GM18858 (cell line): ENCODE data around the gene E2F2.

Source experiments
- ATAC-seq: cut with Tn5 transposase; IDR thresholded peaks from one replicate; pipeline ENCODE4 v1.9.1; 2021; ENCODE audit not compliant: unreplicated experiment

E2F2 gene, protein sequence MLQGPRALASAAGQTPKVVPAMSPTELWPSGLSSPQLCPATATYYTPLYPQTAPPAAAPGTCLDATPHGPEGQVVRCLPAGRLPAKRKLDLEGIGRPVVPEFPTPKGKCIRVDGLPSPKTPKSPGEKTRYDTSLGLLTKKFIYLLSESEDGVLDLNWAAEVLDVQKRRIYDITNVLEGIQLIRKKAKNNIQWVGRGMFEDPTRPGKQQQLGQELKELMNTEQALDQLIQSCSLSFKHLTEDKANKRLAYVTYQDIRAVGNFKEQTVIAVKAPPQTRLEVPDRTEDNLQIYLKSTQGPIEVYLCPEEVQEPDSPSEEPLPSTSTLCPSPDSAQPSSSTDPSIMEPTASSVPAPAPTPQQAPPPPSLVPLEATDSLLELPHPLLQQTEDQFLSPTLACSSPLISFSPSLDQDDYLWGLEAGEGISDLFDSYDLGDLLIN

DNA sequence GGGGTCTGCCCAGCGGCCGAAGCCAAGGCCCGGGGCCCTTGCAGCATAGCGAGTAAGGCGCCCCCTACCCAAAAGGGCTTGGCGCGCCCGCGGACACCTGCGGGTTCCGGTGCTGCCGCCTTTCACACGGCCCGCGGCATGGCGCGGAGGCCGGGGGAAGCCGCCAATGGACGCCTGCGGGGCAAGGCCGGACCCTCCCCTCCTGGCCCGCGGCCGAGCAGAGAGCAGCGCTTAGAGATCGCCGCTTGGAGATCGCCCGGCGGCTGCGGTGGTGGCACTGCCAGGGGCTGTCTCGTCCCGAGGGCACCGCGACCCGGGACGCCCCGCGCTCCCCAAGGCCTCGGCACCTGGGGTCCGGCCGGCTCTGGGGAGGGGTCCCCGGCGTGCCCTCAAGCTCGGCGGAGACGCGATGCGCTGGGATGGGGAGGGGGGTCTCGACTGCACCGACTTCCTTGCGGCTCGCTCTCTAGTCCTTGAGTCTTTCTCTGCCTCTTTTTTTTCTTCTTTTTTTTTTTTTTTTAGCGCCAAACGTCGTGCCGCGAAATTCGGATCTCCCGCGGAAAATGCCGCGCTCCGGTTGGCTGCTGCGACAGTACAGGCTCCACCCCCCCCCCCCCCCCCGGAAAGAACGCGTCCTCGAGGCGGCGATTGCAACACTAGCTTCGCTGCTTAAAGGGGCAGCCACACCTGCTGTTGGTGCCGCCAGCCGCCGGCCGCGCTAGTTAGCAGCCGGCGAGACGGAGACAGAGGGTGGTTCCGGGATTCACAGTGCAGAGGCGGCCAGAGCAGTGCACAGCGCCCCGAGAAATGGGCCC, at the start of gene E2F2:
E2F2 (minus strand) TSS at position 487 of the 815 bp plus-strand sequence; CDS start at position 47, 440 bp downstream.
- peak; percentile 32 for ATAC-seq

DNA sequence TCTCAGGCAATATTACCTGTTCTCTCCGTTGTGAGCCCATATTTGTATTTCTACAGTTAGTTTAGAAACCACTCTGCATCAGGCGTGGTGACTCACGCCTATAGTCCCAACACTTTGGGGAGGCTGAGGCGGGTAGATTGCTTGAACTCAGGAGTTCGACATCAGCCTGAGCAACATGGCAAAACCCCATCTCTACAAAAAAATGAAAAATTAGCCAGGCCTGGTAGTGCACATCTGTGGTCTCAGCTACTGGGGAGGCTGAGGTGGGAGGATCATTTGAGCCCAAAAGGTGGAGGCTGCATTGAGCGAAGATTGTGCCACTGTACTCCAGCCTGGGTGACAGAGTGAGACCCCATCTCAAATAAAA, 47.9 kb upstream of the E2F2 start:
- no peak for ATAC-seq

DNA sequence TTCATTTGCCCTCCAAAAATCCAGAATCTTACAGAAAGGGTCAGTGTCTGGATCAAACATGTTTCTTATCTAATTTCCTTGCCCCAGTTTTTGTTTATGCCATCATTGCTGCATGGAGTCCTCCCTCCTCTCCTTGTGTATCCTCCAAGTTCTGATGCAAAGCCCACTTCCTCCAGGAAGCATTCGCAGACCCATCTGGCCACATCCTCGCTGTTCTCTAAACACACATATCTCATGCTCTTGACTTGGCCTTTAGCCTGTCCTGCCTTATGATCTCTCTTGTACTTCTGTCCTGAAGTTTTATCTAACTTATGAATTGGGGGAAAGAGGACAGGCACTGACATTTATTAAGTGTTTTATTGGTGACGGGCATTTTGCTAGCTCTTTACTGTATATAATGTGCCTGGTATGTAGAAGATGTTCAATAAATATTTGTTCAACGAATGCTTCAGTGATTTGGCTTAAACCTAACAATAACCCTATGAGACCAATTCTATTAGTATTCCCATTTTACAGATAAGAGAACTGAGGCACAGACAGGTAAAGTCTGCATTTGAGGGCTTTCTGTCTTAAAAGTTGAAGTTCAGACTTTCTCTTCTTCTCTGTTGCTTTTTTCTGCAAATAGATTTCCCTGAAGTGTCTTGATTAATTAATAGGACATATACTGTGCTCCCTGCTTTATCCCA, 47.4 kb upstream of the E2F2 start:
- ATAC-seq: no peak

DNA sequence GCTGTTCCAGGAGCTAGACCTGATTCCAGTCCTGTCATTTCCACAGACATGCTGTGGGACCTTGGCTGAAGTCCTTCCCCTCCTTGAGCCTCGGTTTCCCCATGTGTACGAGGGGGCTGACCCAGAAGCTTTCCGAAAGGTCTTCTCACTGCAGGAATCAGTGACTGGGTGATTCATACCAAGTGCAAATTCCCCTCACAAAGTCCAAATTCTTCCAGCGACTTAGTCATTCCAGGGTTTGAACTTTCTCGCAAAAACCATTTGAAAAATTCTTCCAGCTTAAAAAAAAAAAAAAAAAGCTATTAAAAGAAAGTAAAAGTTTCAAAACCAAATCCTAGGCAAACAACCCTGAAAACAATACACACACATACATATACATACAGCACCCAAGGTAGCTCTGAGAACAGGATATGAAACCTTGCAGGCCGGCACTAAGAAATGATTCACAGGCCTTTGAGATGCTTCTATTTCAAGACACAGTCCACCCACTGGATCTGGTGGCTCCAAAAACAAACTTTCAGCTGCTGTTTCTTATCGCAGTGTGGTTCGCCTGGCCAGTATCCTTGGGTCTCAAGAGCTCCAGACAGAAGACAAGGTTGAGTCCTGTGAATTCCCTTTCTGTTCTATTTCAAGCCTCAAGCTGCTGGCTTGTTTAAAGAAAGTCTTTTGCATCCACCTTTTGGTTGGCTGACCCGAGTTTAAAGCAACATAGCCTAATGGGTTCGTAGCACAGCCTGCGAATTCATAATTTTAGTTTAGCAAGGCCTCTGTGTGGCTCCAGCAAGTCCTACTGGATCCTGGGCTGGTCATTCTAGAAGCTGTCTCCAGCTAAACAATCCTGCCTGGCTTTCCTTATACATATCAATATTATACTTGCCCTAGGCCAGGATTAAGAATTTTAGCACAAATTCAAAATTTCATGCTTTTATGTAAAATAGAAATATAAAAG, 46.3 kb upstream of the E2F2 start:
- peak; percentile 72 for ATAC-seq

DNA sequence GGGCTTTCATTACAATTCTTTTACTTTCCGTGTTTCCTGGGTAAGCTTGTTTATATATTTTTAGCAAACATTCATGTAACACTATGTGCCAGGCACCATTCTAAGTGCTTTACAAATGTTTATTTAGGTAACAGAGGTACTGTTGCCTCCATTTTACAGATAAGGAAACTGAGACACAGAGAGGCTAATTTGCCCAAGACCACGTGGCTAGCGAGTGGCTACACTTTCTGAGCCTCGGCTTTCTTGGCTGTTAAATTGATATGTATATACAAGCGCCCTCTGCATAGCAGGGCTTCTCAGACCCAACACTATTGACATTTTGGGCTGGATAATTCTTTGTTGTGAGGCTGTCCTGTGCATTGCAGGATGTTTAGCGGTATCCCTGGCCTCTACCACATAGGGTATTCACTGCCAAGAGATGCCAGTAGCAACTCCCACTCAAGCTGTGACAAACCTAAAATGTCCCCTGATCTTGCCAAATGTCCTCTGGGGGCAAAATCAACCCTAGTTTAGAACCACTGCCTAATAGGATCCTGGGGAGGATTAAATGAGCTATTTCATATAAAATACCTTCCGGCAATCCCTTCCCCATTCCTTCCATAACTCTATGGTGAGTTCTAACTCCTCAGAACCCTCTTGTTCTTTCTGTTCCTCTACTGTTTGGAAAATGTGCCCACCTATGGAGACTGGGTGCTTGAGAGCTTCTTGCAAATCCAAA, 45.5 kb upstream of the E2F2 start:
- ATAC-seq: no peak

DNA sequence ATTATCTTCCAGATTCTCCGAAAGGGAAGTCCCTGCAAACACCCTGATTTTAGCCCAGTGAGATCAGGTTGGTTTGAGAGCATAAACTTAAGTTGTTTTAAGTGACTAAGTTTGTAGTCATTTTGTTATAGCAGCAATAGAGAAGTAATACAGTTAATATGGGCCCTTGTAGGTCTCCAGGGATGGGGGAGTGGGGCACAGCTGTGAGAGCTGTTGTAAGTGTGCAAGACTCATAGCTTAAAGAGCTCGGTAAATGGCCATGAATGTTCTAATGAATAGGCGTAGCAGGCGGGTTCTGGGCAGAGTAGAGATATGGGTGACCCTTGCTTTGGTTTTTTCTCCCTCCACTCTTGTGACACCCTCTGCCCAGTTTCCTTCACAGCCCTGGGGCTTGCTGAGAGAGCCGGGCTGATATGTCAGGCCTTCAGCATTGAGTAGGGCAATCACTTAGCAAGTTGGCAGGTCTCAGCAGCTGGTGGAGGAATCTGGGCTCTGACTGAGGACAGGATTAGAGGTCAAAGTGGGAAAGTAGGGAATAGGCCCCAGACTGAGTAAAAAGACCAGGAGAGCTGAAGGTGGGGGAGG, 44.3 kb upstream of the E2F2 start:
- no peak for ATAC-seq

DNA sequence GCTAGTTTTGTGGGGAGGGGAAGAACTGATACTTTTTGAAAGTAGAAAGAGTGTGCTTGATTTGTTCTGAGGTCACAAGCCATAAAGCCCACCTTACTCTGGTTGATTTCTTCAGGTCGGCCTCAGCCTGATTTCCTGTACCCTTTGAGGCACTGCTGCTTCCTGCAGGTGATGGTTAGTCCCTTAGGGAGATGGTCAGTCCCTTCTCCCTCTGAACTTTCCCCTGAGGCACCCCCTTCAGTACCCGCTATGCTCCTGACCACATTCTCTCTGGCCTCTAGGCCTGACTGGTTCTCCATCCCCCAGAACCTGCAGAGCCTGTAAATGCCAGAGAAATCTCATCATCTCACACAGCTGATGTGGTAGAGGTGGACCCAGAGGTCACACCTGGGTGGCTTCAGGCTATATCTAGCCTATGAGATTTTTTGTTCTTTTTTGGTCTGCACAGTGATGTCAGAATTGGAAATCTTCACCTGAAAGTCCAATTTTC, 43.3 kb upstream of the E2F2 start:
- ATAC-seq: peak; percentile 41

DNA sequence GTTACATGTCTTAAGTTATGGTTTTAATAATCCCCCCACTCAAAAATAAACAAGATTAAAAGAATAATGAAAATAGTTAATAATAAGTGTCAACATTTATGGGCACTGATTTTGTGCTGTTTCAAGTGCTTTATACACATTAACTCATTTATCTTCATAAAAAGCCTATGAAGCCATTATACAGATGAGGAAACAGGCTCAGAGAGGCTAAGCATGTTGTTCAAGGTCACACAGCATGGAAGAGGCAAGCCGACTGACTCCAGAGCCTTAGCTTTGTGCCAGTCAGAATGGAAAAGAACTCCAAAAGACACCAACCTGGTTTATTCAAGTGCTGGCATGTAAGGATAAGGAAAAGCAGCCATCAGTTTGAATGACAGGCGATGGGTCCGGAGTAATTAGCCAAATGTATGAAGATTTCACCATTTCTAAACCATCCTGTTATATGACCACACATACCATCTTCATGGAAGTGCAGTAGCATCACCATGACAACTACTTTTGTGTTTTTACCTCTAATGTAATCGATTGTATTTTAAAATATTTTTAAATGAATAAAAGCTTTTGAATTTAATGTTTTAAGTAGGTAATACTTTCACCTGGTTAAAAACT, 42.6 kb upstream of the E2F2 start:
- ATAC-seq: no peak

DNA sequence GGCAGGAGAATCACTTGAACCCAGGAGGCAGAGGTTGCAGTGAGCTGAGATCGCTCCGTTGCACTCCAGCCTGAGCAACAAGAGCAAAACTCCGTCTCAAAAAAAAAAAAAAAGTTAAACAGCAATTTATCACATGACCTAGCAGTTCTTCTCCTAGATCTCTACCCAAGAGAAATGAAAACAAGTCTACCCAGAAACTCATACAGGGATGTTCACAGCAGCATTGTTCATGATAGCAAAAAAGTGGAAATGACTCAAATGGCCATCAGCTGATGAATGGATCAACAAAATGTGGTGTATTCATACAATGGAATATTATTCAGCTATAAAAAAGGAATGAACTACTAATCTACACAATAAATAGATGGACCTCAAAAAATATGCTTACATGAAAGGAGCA, 40.4 kb upstream of the E2F2 start:
- no peak for ATAC-seq

DNA sequence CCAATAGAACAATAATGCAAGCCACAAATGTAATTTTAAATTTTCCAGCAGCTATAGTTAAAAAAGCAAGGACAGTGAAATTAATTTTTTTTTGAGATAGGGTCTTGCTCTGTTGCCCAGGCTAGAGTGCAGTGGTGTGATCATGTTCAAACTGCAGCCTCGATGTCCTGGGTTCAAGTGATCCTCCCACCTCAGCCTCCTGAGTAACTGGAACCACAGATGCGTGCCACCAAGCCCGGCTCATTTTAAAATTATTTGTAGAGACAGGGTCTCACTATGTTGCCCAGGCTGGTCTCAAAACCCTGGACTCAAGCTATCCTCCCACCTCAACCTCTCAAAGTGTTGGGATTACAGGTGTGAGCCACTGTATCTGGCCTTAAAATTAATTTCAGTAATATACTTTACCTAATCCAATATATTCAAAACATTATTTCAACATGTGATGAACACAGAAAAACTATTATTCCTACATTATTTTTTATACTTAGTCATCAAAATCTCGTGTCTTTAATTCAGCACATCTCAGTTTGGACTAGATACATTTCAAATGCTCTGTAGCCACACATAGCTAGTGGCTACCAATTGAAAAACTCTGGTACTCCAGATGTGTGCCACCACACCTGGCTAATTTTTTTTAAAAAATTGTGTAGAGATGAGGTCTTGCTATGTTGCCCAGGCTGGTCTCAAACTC, 39.1 kb upstream of the E2F2 start:
- no peak for ATAC-seq

DNA sequence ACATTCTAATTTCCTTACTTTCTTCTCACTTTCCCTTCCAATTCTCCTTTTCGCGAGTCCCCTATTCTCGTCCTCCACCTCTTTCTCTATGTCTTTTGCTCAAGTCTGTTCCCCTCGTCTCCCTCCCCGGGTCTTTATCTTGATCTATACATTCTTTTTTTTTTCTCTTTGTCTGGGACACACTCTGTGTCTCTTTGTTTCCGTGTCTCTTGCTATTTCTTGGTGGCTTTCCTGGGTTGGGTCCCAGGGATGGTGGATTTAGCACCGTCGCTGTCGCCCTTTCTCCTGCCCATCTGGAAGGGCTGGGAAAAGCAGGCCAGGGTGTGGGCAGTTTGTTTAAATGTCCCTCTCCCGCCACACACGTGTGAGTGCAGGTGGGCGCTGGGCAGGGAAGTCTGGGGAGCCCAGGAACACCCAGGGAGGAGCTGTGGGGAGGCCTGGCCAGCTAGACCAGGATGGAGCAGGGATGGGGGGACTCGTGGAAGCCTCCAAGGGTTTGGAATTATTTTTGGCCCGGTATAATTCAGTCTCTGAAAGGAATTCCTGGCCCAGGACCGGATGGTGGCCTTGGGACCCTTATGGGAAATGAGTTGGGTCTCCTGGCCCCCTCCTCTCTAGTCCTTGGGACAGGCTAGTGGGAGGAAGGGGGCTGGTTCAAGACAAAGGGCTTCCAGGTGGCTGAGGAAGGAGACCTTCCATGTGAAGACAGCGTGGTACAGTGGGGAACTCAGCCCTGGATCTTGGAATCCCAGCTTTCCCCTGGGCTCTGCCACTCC, 37.8 kb upstream of the E2F2 start:
- ATAC-seq: no peak

DNA sequence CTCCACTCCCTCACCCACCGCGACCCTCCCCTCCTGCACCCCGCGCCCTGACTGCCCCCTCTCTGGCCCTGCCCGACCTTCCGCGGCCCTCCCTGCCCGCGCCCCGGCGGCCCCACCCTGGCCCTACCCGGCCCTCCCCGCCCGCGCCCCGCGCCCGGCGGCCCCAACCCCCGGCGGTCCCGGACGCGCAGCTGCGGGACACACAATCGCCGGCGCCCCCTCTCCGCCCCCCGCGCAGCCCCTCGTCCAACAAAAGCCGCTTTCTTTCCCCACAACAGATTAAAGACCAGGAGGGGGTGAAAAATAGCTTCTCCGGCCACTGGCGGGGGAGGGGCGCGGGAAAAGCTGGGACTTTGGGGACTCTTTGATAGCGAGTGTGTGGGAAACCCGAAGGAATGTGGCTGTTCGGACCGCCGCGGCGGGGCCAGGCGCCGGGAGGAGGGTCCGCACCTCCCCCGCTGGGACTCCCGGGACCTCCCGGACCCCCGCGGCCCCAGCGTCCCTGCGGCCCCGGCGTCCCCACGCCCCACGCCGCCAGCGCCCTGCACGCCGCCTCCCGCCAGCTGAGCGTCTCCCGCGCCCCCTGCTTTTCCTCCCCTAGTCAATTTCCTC, 37.1 kb upstream of the E2F2 start:
- no peak for ATAC-seq

DNA sequence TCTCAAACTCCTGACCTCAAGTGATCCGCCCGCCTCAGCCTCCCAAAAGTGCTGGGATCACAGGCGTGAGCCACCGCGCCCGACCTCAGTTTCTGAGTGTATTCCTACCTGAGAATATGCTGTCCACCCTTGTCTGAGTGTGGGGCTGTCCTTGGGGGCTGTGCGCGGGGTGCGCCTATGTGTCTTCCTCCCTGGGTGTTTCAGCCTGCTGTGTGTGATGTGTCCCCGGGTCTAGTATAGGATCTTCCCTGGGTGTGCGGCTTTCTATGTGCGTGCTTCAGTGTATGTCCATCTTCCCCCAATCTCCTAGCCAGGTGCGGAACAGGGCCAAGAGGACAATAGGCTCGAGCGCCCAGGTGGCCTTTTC, 36.6 kb upstream of the E2F2 start:
- ATAC-seq: no peak

DNA sequence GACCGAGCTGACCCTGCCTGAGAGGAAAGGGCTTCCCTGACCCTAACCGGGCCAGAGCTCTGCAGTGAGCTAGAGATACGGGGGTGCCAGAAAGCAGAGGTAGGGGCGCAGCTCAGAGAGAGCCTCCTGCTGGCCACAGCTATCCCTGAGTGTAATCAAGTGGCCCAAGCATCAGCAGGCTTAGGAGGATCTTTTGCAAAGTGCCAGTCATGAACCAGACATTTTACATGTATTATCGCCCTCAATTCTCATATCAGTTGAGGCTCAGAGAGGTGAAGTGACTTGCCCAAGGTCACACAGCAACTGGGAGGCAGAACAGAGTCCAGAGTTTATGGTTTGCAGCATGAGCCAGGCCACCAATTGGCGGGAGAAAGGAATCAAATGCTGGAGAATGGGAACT, 35.3 kb upstream of the E2F2 start:
- no peak for ATAC-seq

DNA sequence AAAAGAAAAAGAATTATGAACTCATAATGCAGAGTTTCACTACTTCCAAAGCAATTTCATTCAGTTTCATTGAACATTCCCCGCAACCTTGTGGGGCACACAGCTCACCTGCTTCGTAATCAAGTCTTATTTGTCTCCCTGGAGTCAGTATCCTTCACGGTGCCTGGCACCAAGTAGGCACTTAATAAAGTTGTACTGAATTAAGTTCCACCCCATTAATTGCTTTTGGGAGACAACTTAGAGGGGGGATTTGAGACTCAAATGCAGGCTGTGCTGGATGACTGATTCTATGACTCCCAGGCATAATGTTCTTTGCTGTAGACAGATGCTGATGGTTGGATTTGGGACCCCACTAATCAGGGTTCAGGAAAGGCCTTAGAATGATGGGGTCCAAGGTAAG, 34.7 kb upstream of the E2F2 start:
- ATAC-seq: no peak

DNA sequence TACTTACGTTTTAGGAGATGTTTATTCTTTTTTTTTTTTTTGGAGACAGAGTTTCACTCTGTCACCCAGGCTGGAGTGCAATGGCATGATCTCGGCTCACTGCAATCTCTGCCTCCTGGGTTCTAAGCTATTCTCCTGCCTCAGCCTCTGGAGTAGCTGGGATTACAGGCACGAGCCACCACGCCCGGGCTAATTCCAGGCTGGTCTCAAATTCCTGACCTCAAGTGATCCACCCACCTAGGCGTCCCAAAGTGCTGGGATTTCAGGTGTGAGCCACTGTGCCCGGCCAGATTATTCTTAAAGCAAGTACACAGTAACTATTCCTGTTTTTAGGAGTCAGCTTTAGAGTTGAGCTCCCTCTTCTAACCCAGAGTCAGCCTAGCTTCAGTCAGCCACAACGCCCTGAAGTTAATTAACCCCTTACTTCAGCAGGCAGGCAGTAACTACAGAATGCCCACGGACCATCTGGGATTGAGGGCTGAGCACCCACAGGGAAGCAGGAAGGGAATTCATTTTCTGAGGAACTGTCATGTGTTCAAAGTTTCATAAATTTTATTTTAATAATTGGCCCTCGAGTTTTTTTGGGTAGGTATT, 33.6 kb upstream of the E2F2 start:
- no peak for ATAC-seq
